ENCODE measurements around the gene INHBE.

INHBE gene

GRCh38 chr12:57461276-57461916 lies 6.3 kb downstream of the INHBE start:
- H3K4me2 ChIP-seq (ENCODE audit: low read depth, low read length, poor library complexity, severe bottlenecking), result peak overlapping the region; percentile 89
- H3K27me3 ChIP-seq (ENCODE audit: low read length), result no peaks in the 10 kb centered on the region
- no peaks in the 10 kb centered on the region for H3K36me3 ChIP-seq (ENCODE audit: low read length)
- H3K27ac ChIP-seq (ENCODE audit: low read depth, low read length), result peak overlapping the region; percentile 75
- H4K20me1 ChIP-seq (ENCODE audit: low read depth, low read length), result no peaks in the 10 kb centered on the region
- no peaks in the 10 kb centered on the region for H3K9me3 ChIP-seq (ENCODE audit: insufficient read depth, low read length)
- TF ChIP-seq EZH2phosphoT487 (conservative IDR thresholded peaks at IDR 0.05; ENCODE audit: low read length) (no peak), CTCF (IDR thresholded peaks at IDR 0.05; ENCODE audit: insufficient read depth, low read length, poor library complexity, severe bottlenecking) (no peak)
- no peaks in the 10 kb centered on the region; the same call in 1 of the 2 replicates for H3K79me2 ChIP-seq (ENCODE audit: insufficient read depth, low read length)
- H3K9me2 ChIP-seq (replicated peaks; ENCODE audit: insufficient read depth, low read length), result no peaks in the 10 kb centered on the region
- H3F3A ChIP-seq (ENCODE audit: insufficient read depth), result peaks cover 14% of the 10 kb centered on the region
- peak overlapping the region; percentile 96 for H3K4me3 ChIP-seq (ENCODE audit: insufficient read depth, low read length, poor library complexity, severe bottlenecking)
- peak overlapping the region; percentile 0 for H2AFZ ChIP-seq (ENCODE audit: low read depth, low read length, severe bottlenecking)
- peak overlapping the region; percentile 59 for H3K9ac ChIP-seq (ENCODE audit: low read length)

GRCh38 chr12:57461917-57462250 lies 6.8 kb downstream of the INHBE start:
- Histone ChIP-seq H3F3A (ENCODE audit: insufficient read depth) (peaks cover 14% of the 10 kb centered on the region), H3K9me2 (replicated peaks; ENCODE audit: insufficient read depth, low read length) (no peaks in the 10 kb centered on the region), H2AFZ (ENCODE audit: low read depth, low read length, severe bottlenecking) (peak overlapping the region; percentile 61), H3K9me3 (ENCODE audit: insufficient read depth, low read length) (no peaks in the 10 kb centered on the region), H3K36me3 (ENCODE audit: low read length) (no peaks in the 10 kb centered on the region), H3K27ac (ENCODE audit: low read depth, low read length) (peak overlapping the region; percentile 53), H3K4me2 (ENCODE audit: low read depth, low read length, poor library complexity, severe bottlenecking) (peak overlapping the region; percentile 89), H3K79me2 (ENCODE audit: insufficient read depth, low read length) (no peaks in the 10 kb centered on the region; the same call in 1 of the 2 replicates), H4K20me1 (ENCODE audit: low read depth, low read length) (no peaks in the 10 kb centered on the region), H3K27me3 (ENCODE audit: low read length) (no peaks in the 10 kb centered on the region), H3K4me3 (ENCODE audit: insufficient read depth, low read length, poor library complexity, severe bottlenecking) (peak overlapping the region; percentile 96), H3K9ac (ENCODE audit: low read length) (peak overlapping the region; percentile 59)
- TF ChIP-seq CTCF (IDR thresholded peaks at IDR 0.05; ENCODE audit: insufficient read depth, low read length, poor library complexity, severe bottlenecking) (no peak), EZH2phosphoT487 (conservative IDR thresholded peaks at IDR 0.05; ENCODE audit: low read length) (no peak)

- Histone ChIP-seq H3F3A (ENCODE audit: insufficient read depth) (peaks cover 14% of the 10 kb centered on the region), H3K9ac (ENCODE audit: low read length) (peak overlapping the region; percentile 59), H3K27me3 (ENCODE audit: low read length) (no peaks in the 10 kb centered on the region), H3K79me2 (ENCODE audit: insufficient read depth, low read length) (no peaks in the 10 kb centered on the region; the same call in 1 of the 2 replicates), H3K4me2 (ENCODE audit: low read depth, low read length, poor library complexity, severe bottlenecking) (peak overlapping the region; percentile 89), H3K9me2 (replicated peaks; ENCODE audit: insufficient read depth, low read length) (no peaks in the 10 kb centered on the region), H2AFZ (ENCODE audit: low read depth, low read length, severe bottlenecking) (peak overlapping the region; percentile 61), H3K4me3 (ENCODE audit: insufficient read depth, low read length, poor library complexity, severe bottlenecking) (peak overlapping the region; percentile 96), H3K9me3 (ENCODE audit: insufficient read depth, low read length) (no peaks in the 10 kb centered on the region), H3K27ac (ENCODE audit: low read depth, low read length) (peak overlapping the region; percentile 53), H3K36me3 (ENCODE audit: low read length) (no peaks in the 10 kb centered on the region), H4K20me1 (ENCODE audit: low read depth, low read length) (no peaks in the 10 kb centered on the region)
- TF ChIP-seq EZH2phosphoT487 (conservative IDR thresholded peaks at IDR 0.05; ENCODE audit: low read length), result no peak
- TF ChIP-seq CTCF (IDR thresholded peaks at IDR 0.05; ENCODE audit: insufficient read depth, low read length, poor library complexity, severe bottlenecking), result peak; percentile 93
Observed at GRCh38 chr12:57462251-57462911, 7.3 kb downstream of the INHBE start.
